GM18498 (cell line): Measurements from ENCODE around the gene S1PR1.

Experiments used
- ATAC-seq: cut with Tn5 transposase; IDR thresholded peaks from one replicate; pipeline ENCODE4 v1.9.1; 2021; ENCODE audit warnings: mild to moderate bottlenecking, moderate library complexity; ENCODE audit not compliant: unreplicated experiment

Gene S1PR1

GRCh38 chr1:101278845-101279244 lies 42.0 kb downstream of the S1PR1 start:
- ATAC-seq, result no peak

- ATAC-seq, result no peak
Measured at GRCh38 chr1:101280049-101280592, 43.3 kb downstream of the S1PR1 start.

GRCh38 chr1:101280942-101281654 lies 44.3 kb downstream of the S1PR1 start:
- no peak for ATAC-seq

GRCh38 chr1:101281751-101282150 lies 44.9 kb downstream of the S1PR1 start:
- no peak for ATAC-seq

- ATAC-seq, result no peak
Measured at GRCh38 chr1:101282314-101283038, 45.7 kb downstream of the S1PR1 start.

GRCh38 chr1:101283443-101283842 lies 46.6 kb downstream of the S1PR1 start:
- no peak for ATAC-seq

GRCh38 chr1:101284021-101284420 lies 47.2 kb downstream of the S1PR1 start:
- no peak for ATAC-seq

- no peak for ATAC-seq
Measured at GRCh38 chr1:101284622-101285218, 47.9 kb downstream of the S1PR1 start.

- ATAC-seq, result no peak
Measured at GRCh38 chr1:101285922-101286570, 49.2 kb downstream of the S1PR1 start.

- peak; percentile 59 for ATAC-seq
Measured at GRCh38 chr1:101288491-101288944, 51.7 kb downstream of the S1PR1 start.

GRCh38 chr1:101290119-101290921 lies 53.5 kb downstream of the S1PR1 start:
- ATAC-seq, result no peak
